H1 (cell line): ENCODE data around the gene MAP3K14. TPM values are rescaled to one million over a fixed set of nuclear protein-coding genes. Genes with fewer than 3 reads are reported as not detected.

Experiments
- MAX ChIP-seq: IDR thresholded peaks from 2 replicates; pipeline ENCODE4 v1.6.1; 2012; ENCODE audit warnings: inconsistent platforms
- RNF2 ChIP-seq: fragments of 200-900, 300-1000 bp; sonication (generic); IDR thresholded peaks from 2 replicates; pipeline ENCODE4 v1.7.1; 2016; ENCODE audit warnings: borderline replicate concordance, low read depth, mild to moderate bottlenecking, antibody characterized with exemption, low read length; ENCODE audit not compliant: poor library complexity, severe bottlenecking; ENCODE audit errors: missing control alignments
- RXRA ChIP-seq: IDR thresholded peaks from 2 replicates; pipeline ENCODE4 v1.6.1; 2011; ENCODE audit warnings: low read depth, mild to moderate bottlenecking, low read length, moderate library complexity; ENCODE audit not compliant: insufficient read depth
- TBP ChIP-seq: IDR thresholded peaks from 2 replicates; pipeline ENCODE4 v1.6.1; 2011; ENCODE audit warnings: low read depth, low read length, improper control_type of control experiment
- ZNF274 ChIP-seq: IDR thresholded peaks from 2 replicates; pipeline ENCODE4 v1.7.0; 2012; ENCODE audit warnings: low read length, borderline replicate concordance; ENCODE audit errors: extremely low read depth
- polyA plus RNA-seq, 7 experiments: library from polyadenylated mRNA; depleted of rRNA in 3 of 7; stranded (reverse) in 5 of 7; unstranded in 2 of 7; fragments of >200 nt in 5 of 7; fragments of 200-250 nt in 2 of 7; gene quantifications; 1 replicate in 5 of 7; 2 replicates in 1 of 7; 4 replicates in 1 of 7; pipeline versions ENCODE4 v1.2.1 to v1.2.3, GENCODE V29; 2011 to 2013; ENCODE audit warnings: missing spikeins in 2 of 7, mixed read lengths in 2 of 7
- total RNA-seq: library from RNA; stranded (reverse); fragmentation: NEBNext Ultra II Directional; extraction: Animal tissue kit (Norgen Biotek cat#: 25700); gene quantifications from 2 replicates; pipeline ENCODE4 v1.2.1, GENCODE V29; 2021

Gene MAP3K14
- total and polyA plus RNA-seq, 2 of the 8 experiments (the other 6 are each of a cell fraction or from before 2014, with no cell fraction given) = 5.2 to 6.1 TPM

- no peak for TF ChIP-seq ZNF274
- peak; percentile 35; the same call in 1 of the 2 replicates for TF ChIP-seq MAX
- no peak for TF ChIP-seq RNF2
- TF ChIP-seq TBP = peak; percentile 48
- TF ChIP-seq RXRA = no peak
Measured at GRCh38 chr17:45364531-45365390, 47.9 kb upstream of the MAP3K14 start (continued).
